T-helper 17 cell (primary cell): ENCODE data around the gene TSPAN12. TPM values are rescaled to one million over a fixed set of nuclear protein-coding genes. Genes with fewer than 3 reads are reported as not detected.
A peak's percentile ranks its signal among the peaks of the same experiment; 100 is the strongest.
"Not testable (repeated sequence)": the region's sequence is repeated elsewhere in the genome, so short reads cannot be mapped to it uniquely, and the experiment has no call there.

Source experiments
- ATAC-seq: fragments of 150-1000 bp; cut with Tn5 transposase; 2 replicates; pipeline ENCODE4 v1.10.0; 2021; ENCODE audit warnings: mild to moderate bottlenecking, moderate library complexity
- DNase-seq, 3 donors: peaks; one replicate each; pipeline versions ENCODE4 v3.0.0 to v3.0.0-alpha.2; 2020 to 2021
- H3K9me3 ChIP-seq: one replicate; pipeline ENCODE4 v1.7.0; 2013; ENCODE audit warnings: low read length, mild to moderate bottlenecking; ENCODE audit not compliant: control insufficient read depth, poor library complexity, severe bottlenecking
- H3K27ac Mint-ChIP-seq: one replicate; pipeline ENCODE4 v1.8.0; 2022; ENCODE audit warnings: mild to moderate bottlenecking, moderate library complexity, mixed read lengths
- H3K27me3 Mint-ChIP-seq: one replicate; pipeline ENCODE4 v1.8.0; 2022; ENCODE audit warnings: mixed read lengths
- H3K36me3 Mint-ChIP-seq: one replicate; pipeline ENCODE4 v1.8.0; 2022; ENCODE audit warnings: low read depth, mixed read lengths
- H3K4me1 Mint-ChIP-seq: one replicate; pipeline ENCODE4 v1.8.0; 2022; ENCODE audit warnings: mild to moderate bottlenecking, mixed read lengths
- H3K4me3 Mint-ChIP-seq: one replicate; pipeline ENCODE4 v1.8.0; 2022; ENCODE audit warnings: mild to moderate bottlenecking, moderate library complexity, mixed read lengths
- total RNA-seq, 4 donors: library from RNA in 2 of 4; stranded (reverse) in 2 of 4; gene quantifications; one replicate each; pipeline ENCODE4 v1.2.3 and lab custom pipeline; 2022 to 2026

Gene TSPAN12
- total RNA-seq, 2 donors from 2014 or later = not detected

DNA sequence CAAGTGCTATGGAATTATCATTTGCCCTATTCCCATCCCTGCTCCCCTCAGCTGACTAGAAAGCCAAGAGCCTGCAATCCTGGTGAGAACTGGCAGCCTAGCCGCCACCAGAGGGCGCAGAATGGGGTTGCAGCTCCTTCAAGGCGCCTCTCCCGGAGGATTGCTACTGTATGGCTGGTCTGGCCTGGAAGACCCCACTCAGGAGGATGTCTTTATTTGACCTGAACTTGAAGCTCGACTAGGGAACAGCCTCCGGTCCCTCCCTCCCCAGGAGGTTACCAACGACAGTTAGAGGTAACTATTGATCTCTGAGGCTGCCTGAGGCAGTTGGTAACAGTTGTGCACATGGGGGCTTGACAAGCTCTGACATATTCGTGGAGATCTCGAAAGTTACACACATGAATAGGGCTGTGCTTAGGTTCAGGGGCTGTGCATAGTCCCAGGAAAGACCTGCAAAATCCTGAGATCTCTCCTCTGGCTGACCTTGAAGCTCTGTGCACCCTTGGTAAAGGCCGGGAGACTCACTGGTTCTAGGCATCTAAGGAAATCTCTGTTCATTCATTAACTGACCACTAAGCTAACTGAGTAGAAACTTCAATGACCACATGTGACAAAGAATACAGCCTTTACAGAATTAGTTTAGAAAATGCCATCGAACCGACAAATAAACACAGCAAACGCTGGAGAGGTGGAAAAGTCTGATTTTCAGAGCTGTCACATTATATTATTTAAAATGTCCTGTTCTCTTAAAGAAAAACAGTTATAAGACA, 65.7 kb downstream of the TSPAN12 start:
- Mint-ChIP-seq H3K4me1 (no peaks in the 10 kb centered on the region), H3K4me3 (no peak overlapping the region), H3K27ac (no peak overlapping the region), H3K27me3 (peaks cover 6% of the 10 kb centered on the region), H3K36me3 (no peaks in the 10 kb centered on the region)
- no peaks in the 10 kb centered on the region for H3K9me3 ChIP-seq
- ATAC-seq (peak; percentile 59), DNase-seq (peak; percentile 34 to 46 (median 36))

DNA sequence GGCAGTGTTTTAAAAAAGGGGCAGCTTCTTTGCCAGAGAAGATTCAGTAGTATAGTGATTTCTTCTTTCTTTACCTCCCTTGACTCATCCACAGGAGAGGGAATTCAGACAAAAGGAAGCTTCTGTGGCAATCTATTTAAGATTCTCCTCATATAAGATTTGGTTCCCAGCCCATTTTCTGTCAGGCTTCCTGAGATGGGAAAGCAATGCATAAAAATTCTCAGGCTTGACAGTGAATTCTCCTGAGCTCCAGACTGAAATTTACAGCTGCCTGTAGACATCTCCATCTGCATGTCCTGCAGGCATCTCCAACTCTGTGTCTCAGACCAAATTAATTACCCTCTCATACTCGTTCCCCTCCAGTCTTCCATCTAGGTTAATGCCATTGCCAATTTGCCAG, 72.8 kb downstream of the TSPAN12 start:
- Mint-ChIP-seq H3K27me3 (peaks cover 20% of the 10 kb centered on the region), H3K36me3 (no peaks in the 10 kb centered on the region), H3K4me3 (no peak overlapping the region), H3K4me1 (no peaks in the 10 kb centered on the region), H3K27ac (no peak overlapping the region)
- no peak for DNase-seq
- ATAC-seq = no peak
- no peaks in the 10 kb centered on the region for H3K9me3 ChIP-seq

DNA sequence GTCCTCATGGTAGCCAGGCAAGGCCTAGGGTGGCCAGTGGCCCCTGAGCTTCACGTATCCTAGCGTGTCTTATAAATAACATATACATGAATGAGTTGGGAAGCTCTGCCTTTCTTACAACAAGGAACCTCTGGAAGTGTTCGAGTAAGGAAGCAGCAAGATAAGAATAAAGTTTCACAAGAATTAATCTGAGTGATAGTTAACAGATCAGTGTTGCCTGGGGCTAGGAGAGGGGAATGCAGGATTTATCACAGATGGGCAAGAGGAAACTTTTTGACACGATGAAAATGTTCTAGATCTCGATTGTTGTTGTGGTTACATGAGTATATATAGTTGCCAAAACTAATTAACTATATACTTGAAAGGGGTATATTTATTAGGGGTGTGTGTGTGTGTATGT, 74.2 kb downstream of the TSPAN12 start:
- H3K27me3 Mint-ChIP-seq = peaks cover 19% of the 10 kb centered on the region
- no peak overlapping the region for H3K27ac Mint-ChIP-seq
- no peaks in the 10 kb centered on the region for H3K4me1 Mint-ChIP-seq
- ATAC-seq (no peak), DNase-seq (no peak)
- no peaks in the 10 kb centered on the region for H3K9me3 ChIP-seq
- H3K36me3 Mint-ChIP-seq = no peaks in the 10 kb centered on the region
- H3K4me3 Mint-ChIP-seq = no peak overlapping the region

DNA sequence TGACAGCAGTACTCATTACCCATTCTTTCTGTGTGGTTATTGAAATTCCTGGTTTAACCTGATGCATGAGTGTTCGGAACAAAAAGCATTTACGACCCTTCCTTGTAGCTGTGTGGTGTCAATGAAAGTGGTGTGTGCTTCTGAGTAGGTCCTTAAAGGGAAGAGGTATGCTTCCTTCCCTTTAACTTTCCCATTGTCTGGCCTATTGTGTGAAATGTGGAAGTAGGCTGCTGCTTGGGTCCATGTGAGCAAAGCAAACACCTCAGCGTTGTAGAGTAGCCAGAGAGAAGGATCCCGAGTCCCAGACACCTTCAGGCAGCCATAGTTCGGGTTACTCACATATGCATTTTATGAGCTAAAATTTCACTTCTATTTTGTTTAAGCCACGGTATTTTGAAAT, 74.7 kb downstream of the TSPAN12 start:
- H3K9me3 ChIP-seq = no peaks in the 10 kb centered on the region
- H3K27me3 Mint-ChIP-seq = peaks cover 19% of the 10 kb centered on the region
- DNase-seq = no peak
- no peaks in the 10 kb centered on the region for H3K4me1 Mint-ChIP-seq
- no peak overlapping the region for H3K27ac Mint-ChIP-seq
- no peak for ATAC-seq
- H3K36me3 Mint-ChIP-seq = no peaks in the 10 kb centered on the region
- H3K4me3 Mint-ChIP-seq = no peak overlapping the region

DNA sequence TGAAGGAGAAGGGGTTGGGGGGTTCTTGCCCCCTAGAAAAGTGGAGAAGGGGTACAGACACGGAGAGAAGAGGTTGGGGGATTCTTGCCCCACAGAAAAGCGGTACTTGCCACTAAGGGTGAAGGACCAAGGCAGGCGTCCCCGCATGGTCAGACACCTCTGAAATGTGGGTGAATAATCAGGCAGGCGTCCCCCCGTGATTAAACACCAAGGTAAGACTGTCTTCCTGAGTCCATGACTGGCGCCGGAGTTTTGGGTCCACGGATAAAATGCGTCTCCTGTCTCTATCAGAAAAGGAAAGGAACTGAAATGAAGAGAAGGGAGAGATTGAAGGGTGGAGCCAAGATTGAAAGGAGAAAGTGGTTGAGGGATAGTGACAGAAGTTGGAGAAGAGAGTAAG, 76.0 kb downstream of the TSPAN12 start:
- H3K9me3 ChIP-seq, H3K36me3 Mint-ChIP-seq, DNase-seq, ATAC-seq, H3K27ac Mint-ChIP-seq, H3K4me3 Mint-ChIP-seq, H3K4me1 Mint-ChIP-seq: not testable (repeated sequence)
- peaks cover 19% of the 10 kb centered on the region for H3K27me3 Mint-ChIP-seq

DNA sequence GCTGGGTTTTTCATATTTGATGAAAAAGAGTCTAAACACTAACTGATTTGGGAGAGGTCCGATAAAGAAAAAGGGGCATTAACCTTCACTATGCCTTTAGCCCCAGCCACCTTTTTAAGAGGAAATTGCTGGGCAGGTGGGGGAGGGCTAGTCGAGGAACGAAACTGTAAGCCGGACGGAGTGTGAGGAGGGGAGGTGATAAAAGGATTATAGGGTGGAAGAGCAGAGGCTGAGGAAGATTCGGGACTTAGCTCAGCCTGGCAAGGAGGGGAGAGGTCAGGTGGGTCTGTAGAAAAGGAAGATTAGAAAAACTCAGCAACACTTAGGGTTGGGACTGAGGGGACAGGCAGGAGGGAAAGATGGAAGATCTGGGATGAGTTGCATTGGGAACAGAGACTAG, 77.0 kb downstream of the TSPAN12 start:
- H3K4me3 Mint-ChIP-seq = no peak overlapping the region
- DNase-seq (no peak), ATAC-seq (no peak)
- H3K9me3 ChIP-seq = no peaks in the 10 kb centered on the region
- peaks cover 14% of the 10 kb centered on the region for H3K27me3 Mint-ChIP-seq
- no peak overlapping the region for H3K27ac Mint-ChIP-seq
- peaks cover 2% of the 10 kb centered on the region for H3K36me3 Mint-ChIP-seq
- no peaks in the 10 kb centered on the region for H3K4me1 Mint-ChIP-seq

DNA sequence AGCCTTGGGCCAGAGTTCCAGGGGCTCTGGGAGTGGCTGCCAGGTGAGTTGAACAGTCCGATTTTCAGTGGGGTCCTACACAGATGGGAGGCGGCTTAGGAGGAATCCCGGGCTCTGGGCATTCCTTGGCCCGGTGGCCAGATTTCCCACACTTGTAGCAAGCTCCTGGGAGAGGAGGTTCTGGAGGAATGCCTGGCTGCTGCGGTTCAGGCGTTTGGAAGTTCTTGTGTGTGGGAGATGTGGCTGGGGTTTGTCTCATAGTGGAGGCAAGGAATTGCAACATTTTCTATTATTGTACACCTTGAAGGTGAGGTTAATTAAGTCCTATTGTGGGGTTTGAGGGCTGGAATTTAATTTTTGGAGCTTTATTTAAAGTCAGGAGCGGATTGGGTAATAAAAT, 77.5 kb downstream of the TSPAN12 start:
- H3K27ac Mint-ChIP-seq, H3K4me3 Mint-ChIP-seq, H3K9me3 ChIP-seq, DNase-seq, H3K27me3 Mint-ChIP-seq, H3K36me3 Mint-ChIP-seq, H3K4me1 Mint-ChIP-seq, ATAC-seq: not testable (repeated sequence)

DNA sequence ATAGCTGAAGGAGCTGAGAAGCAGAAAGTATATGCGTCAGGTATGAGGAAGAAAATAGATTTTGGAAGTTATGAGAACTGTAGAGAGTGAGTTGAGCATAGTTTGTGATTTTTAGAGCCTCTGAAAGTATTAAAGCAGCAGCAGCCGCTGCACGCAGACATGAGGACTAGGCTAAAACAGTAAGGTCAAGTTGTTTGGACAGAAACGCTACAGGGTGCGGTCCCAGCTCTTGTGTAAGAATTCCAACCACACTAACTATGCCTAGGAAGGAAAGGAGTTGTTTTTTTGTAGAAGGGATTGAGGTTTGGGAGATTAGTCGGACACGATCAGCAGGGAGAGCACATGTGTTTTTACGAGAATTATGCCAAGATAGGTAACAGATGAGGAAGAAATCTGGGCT, 78.9 kb downstream of the TSPAN12 start:
- H3K4me3 Mint-ChIP-seq, H3K4me1 Mint-ChIP-seq, H3K36me3 Mint-ChIP-seq, H3K27me3 Mint-ChIP-seq, H3K9me3 ChIP-seq, DNase-seq, ATAC-seq, H3K27ac Mint-ChIP-seq: not testable (repeated sequence)

DNA sequence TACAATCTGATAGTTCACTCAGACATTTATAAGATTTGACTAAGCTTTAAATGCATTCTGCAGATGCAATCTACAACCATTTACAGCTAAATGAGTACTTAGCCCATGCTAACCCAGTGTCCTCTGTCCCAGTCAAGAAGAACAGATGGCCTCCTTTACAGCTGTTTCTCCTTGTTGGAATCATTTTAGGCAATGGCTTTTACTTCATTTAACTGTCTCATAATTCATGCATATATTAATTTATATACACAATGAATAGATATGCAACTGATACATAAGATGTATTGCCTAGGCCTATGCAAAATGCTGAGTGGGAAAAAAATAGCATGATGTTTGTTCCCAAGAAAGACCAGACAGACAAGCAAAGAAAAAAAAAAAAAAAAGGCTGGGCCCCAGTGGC, 82.2 kb downstream of the TSPAN12 start:
- Mint-ChIP-seq H3K4me3 (no peak overlapping the region), H3K36me3 (peaks cover 2% of the 10 kb centered on the region), H3K27me3 (no peaks in the 10 kb centered on the region), H3K27ac (no peak overlapping the region), H3K4me1 (no peaks in the 10 kb centered on the region)
- H3K9me3 ChIP-seq = no peaks in the 10 kb centered on the region
- no peak for DNase-seq
- no peak for ATAC-seq

DNA sequence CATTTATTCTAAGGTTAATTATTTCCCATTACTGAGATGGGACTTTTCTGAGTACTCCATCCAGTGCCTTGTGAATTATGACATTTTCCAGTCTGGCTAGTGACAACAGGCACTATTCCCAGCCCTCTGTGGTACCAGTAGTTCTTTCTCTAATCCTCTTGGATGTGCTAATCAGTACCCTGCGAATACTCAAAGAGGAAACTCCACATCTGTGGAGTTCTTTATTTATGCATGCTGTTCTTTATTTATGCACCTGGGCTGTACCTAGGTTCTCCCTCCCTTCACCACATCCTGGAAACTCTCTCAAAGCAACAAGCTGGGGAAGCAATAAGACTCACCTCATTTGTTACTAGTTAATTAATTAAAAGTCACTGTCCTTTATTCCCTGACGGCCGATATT, 83.5 kb downstream of the TSPAN12 start:
- H3K4me1 Mint-ChIP-seq = no peaks in the 10 kb centered on the region
- H3K27ac Mint-ChIP-seq = no peak overlapping the region

DNA sequence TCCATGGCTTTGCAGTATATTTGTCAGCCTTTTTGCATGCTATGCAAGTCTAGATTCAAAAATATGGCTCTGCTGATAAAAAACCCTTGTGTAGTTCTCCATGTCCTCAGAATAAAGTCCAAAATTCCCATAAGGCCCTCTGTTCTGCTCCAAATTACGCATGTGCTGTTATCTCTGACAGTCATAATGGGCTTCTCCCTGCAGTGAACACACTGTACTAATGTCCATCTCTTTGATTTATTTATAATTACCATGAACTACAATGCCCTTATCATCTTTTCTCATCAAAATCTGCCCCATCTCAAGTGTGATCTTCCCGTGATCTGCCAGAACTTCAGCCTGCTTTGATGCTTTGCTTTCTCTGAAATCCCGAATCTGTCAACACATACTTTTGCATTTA, 87.7 kb downstream of the TSPAN12 start:
- ATAC-seq (no peak), DNase-seq (no peak)
- Mint-ChIP-seq H3K4me1 (no peaks in the 10 kb centered on the region), H3K4me3 (no peak overlapping the region), H3K27me3 (peaks cover 17% of the 10 kb centered on the region), H3K36me3 (no peaks in the 10 kb centered on the region), H3K27ac (no peak overlapping the region)
- no peaks in the 10 kb centered on the region for H3K9me3 ChIP-seq

More for the DNA sequence above, 83.5 kb downstream of the TSPAN12 start:
- Mint-ChIP-seq H3K36me3 (peaks cover 2% of the 10 kb centered on the region), H3K4me3 (no peak overlapping the region), H3K27me3 (no peaks in the 10 kb centered on the region)
- DNase-seq = no peak
- no peaks in the 10 kb centered on the region for H3K9me3 ChIP-seq
- no peak for ATAC-seq

DNA sequence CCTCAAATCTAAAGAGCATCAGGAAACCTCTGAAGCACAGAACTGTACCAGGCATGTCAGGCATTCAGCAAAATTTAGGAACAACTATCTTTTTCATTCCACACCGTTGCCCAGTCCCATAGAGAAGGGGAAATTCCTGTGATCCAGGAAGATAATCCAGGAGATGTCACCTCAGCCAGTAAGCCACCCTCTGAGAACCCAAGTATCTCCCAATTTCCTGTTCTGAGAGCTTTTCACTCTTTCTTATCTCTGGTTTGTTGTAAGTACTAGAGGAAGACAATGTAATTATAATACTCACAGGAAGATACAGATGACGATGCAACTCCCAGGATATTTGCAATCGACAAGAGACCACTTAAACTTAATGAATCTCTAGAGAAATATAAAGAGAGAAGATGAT, 97.1 kb downstream of the TSPAN12 start:
- DNase-seq = no peak
- no peak for ATAC-seq
- no peak overlapping the region for H3K27ac Mint-ChIP-seq
- H3K4me3 Mint-ChIP-seq = no peak overlapping the region
- no peaks in the 10 kb centered on the region for H3K36me3 Mint-ChIP-seq
- peaks cover 12% of the 10 kb centered on the region for H3K27me3 Mint-ChIP-seq
- H3K9me3 ChIP-seq = no peaks in the 10 kb centered on the region
- no peaks in the 10 kb centered on the region for H3K4me1 Mint-ChIP-seq

DNA sequence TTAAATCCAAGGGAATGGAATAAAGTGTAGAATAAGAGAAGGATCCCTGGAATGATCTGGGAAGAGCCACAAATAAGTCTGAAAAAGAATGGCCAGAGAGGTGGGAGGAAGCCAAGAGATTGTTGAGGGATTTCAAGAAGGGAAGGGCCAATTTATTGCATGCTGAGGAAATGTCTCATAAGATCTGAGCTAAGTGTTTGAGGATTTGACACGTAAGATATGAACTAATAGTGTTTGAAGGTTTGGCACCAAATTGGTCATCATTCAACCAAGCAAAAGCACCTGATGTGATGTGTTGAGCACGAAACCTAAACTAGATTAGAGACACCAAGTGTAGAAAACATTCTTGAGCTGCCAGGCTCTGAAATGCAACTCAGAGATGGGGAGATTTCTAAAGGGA, 97.9 kb downstream of the TSPAN12 start:
- Mint-ChIP-seq H3K27ac (no peak overlapping the region), H3K27me3 (peaks cover 12% of the 10 kb centered on the region), H3K4me1 (no peaks in the 10 kb centered on the region), H3K36me3 (no peaks in the 10 kb centered on the region), H3K4me3 (no peak overlapping the region)
- ATAC-seq (no peak), DNase-seq (no peak)
- H3K9me3 ChIP-seq = no peaks in the 10 kb centered on the region

DNA sequence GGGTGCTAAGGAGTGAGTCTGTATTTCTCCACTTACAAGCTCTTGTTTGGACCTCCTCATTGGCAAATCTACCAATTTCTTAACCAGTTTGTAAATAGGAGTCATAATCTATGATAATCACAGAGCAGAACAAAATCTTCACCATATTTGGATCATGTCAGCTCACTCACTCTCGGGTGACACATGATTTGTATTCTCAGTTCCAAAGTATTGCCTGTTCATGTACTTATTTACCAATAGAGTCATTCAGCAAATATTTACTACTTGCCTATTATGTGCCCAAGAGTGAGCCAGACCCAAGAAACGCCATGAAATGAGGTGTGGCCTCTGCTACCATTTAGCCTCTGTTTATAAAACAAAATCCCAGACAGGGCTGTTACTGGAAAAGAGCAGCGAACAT, 114.8 kb downstream of the TSPAN12 start:
- Mint-ChIP-seq H3K36me3 (no peaks in the 10 kb centered on the region), H3K4me1 (no peaks in the 10 kb centered on the region), H3K27me3 (peaks cover 1% of the 10 kb centered on the region), H3K4me3 (no peak overlapping the region), H3K27ac (no peak overlapping the region)
- DNase-seq (no peak), ATAC-seq (no peak)
- no peaks in the 10 kb centered on the region for H3K9me3 ChIP-seq
